GM21737 (cell line): ENCODE data around the gene PINK1.

ENCODE experiments used
- ATAC-seq: cut with Tn5 transposase; IDR thresholded peaks from one replicate; pipeline ENCODE4 v1.9.1; 2021; ENCODE audit warnings: mild to moderate bottlenecking, moderate library complexity; ENCODE audit not compliant: unreplicated experiment

Gene PINK1

GRCh38 chr1:20641975-20642374 lies 8.7 kb downstream of the PINK1 start:
- ATAC-seq = no peak

DNA sequence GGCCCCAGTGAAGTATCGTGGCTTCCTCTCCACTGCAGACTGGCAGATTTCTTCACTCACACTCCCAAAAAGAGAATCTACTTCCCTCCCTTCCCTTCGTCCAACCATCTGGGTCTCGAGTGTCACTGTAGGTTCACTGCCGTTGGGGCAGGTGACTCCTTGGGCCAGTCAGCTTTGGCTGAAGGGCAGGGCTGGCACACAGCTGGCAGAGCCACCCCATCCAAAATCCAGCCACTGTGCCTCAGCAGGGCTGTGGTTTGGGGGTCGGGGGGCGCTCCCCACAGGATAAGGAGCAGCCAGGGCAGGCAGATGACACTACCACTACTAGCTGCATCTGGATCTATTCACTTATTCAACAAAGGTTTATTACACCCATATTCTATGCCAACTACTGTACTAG lies 9.8 kb downstream of the PINK1 start:
- ATAC-seq = no peak

DNA sequence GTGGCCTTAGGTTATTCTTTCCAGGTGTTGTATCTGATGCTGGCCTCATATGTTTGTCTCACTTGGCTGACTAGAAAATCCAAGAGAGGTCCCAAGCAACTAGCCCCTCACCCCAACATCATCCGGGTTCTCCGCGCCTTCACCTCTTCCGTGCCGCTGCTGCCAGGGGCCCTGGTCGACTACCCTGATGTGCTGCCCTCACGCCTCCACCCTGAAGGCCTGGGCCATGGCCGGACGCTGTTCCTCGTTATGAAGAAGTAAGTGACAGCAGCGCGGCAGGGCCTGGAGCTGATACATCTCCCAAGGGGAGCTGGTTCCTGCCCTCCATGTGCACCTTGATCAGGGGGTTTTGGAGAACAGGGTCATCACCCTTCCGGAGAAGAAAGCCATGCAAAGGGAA lies 11.2 kb downstream of the PINK1 start:
- ATAC-seq = no peak

- no peak for ATAC-seq
Measured at GRCh38 chr1:20645414-20645813, 12.2 kb downstream of the PINK1 start.

GRCh38 chr1:20648438-20648837 lies 15.2 kb downstream of the PINK1 start:
- no peak for ATAC-seq

DNA sequence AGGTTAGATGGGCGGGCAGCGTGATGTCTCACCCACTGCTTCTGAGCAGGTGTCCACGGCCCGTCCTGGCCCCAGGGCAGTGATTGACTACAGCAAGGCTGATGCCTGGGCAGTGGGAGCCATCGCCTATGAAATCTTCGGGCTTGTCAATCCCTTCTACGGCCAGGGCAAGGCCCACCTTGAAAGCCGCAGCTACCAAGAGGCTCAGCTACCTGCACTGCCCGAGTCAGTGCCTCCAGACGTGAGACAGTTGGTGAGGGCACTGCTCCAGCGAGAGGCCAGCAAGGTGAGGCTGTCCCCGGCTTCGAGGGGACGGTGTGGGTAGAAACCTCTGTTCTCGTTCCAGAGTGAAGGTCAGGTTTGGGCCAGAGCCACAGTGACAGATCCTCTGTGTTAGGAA lies 15.7 kb downstream of the PINK1 start:
- ATAC-seq = no peak

GRCh38 chr1:20652300-20652699 lies 19.0 kb downstream of the PINK1 start:
- ATAC-seq = no peak

GRCh38 chr1:20654104-20654690 lies 20.9 kb downstream of the PINK1 start:
- no peak for ATAC-seq

- ATAC-seq = no peak
Measured at GRCh38 chr1:20657024-20657423, 23.8 kb downstream of the PINK1 start.

- no peak for ATAC-seq
Measured at GRCh38 chr1:20658166-20658915, 25.1 kb downstream of the PINK1 start.

DNA sequence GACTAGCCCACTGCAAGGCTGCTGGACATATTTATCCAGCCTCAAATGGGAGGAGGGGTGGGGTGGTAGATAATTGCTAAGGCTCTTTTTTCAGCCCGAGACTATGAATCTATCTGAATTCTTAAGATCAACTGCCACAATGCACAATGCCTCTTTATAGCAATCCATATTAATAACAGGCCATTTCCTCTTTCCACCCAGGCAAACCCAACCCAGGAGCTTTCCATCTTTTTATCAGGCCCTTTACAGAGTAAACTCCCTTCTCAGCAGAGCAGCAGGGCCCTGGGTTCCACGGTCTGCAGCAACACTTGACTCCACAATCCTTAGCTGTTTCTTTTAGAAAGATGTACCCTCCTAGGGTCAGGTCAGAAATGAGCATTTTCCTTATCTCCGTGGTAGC lies 27.1 kb downstream of the PINK1 start:
- no peak for ATAC-seq

- ATAC-seq = no peak
Measured at GRCh38 chr1:20660847-20661206, 27.6 kb downstream of the PINK1 start.

DNA sequence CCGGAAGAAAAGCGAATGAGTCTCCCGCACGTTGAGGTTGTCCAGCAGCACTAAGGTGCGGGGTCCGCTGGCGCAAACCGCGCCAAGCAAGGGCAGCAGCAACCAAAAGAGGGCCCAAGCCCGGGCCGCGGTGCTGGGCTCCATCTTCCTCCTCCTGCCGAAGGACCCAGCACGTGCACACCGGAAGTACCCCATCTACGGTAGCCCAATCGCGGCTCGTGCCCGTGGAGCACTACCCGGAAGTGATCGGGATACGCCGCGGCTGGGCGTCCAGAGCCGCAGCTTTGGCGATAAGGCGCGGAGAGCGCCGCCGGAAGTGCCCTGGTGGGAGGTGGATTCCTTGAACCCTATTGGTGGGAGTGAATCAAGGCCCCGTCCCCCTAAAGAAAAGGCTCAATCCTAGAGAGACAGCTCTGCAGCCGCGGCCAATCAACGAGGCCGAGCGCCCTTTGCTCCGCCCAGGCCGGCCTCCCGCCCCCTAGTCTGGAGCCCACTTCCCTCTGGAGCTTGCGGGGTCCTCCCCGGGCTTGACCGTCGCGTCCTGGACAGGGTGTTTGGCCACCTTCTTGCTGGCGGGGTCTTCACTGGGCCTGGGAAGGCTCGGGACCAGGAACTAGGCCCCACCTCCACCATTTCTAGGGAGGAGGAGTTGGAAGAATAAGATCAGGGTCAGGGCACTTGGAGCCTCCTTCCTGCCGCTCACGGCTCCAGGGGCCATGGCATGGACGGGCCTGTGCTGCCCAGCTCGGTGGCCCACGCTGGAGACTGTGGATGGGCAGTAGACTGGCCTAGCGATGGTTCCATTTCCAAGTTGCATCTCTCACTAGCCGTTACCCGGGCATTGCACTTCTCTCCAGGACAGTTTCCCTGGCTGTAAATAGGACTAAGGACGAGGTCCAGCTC lies 28.2 kb downstream of the PINK1 start, which contains the start of gene DDOST:
TSS of gene DDOST (minus strand) at position 163 of the 903 bp plus-strand sequence. CDS start at position 144, 19 bp downstream.
- ATAC-seq = peak; percentile 93

DNA sequence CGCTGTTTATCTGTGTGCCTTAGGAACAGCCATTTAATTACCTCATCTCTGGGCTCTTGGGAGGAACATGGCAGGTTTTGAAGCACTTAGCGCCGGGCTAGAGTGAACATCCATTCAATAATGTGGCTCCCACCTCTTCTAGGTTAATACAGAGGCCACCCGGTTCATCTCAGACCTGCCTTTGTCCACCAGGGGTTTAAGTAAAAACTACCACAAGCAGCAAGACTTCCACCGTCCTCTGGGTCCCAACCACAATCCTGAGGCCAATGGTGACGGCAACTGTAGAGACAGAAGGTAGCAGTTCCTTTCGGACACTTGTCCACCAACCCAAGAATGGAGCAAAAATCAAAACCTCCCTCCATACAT lies 28.8 kb downstream of the PINK1 start:
- ATAC-seq = no peak

DNA sequence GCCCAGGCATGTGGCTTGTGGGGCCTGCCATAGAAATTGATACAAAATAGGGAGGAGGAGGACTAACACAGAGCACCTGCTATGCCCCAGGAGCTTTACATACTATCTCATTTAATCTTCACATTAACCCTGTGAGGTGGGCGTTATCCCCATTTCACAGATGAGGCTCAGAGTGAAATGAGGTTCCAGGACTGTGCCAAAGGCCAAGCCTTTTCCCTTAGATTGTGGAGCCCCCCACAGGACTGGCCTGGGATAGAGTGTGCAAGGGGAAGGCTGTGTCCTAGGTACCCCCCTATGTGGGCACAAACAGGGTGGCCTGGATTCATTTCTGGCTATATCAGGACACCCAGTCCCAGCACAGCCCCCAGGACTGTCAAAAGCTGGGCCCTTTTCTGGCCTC lies 30.1 kb downstream of the PINK1 start:
- no peak for ATAC-seq

DNA sequence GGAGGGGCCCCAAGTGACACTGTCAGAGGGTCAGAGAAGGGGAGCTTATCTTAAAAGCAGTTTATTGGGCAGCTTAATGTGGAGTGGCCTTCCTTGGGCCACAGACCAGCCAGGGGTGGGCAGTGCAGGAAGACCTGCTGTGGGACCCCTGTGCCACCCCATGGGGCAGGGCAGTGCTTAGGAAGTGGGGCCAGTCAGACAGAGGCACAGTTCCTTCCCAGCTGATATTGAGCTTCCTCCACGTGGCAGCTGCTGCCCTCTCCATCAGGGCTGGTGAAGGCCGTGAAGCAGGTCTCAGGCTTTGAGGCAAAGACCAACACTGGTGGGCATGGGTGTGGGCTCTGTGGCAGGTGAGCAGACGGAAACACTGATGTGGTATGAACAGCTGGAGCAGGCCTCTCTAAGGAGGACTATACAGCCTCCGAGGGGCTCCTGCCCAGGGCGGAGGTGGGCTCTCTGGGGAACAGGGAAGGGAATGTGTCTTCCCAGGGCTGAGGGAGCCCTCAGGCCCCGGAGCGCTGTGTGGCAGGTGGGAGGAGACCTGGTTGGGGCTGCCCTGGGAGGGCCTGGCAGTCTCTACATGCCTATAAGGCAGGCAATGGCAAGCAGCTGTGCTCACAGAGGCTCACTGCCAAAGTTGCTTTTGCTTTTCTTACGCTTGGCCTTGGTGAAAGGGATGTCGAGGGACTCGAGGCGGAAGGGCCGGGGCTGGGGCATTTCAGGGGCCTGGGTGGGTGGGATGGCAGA lies 30.9 kb downstream of the PINK1 start:
- no peak for ATAC-seq

DNA sequence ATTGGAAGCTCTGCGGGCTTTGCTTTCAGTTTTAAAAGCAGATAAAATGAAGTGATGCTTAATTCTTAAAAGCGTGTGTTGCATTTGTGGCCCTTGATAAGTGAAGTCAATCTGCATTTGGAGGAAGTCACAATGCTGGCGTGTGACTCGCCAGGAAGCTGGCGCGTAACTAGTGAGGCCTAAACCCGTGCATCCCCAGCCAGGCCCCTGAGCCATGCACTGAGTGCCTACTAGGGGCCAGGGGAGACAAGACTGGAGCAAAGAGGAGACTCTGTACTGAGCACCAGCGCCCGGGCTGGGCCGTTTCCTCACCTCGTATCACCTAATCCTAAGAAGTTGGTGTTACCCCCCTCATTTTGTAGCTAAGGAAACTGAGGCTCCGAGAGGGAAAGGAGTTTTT lies 32.5 kb downstream of the PINK1 start:
- ATAC-seq = no peak

DNA sequence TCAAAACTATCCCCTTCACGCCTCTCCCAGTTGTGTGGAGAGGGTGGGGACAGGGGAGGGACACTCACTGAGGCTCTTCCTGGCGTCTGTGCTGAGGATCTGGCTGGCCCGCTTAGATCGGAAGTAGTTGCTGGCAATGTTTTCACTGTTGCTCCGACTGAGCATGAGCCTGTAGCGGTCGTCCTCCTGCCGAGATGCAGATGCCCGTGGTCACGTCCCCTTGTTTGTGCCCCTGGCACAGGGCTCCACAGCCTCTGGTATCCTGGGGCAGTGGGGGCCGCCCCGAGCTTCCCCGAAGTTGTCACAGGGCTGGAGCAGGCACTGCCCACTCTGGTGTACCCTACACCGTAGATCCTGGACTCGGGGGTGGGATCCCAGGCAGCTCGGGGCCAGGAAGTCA lies 32.9 kb downstream of the PINK1 start:
- no peak for ATAC-seq

DNA sequence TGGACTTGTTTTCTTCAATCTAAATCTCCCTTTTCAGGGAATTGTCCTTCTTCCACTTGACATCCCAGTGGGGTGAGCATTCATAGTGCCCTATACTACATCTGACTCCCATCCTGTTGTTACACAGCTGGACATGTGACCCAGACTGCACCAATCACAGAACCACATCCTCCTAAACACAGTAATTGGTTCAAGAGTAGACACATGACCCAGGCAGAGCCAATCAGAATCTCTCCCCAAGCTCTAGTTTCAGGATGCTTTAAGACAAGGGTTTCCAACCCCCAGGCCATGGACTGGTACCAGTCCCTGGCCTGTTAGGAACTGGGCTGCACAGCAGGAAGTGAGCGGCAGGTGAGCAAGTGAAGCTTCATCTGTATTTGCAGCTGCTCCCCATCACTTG lies 33.5 kb downstream of the PINK1 start:
- ATAC-seq = no peak

DNA sequence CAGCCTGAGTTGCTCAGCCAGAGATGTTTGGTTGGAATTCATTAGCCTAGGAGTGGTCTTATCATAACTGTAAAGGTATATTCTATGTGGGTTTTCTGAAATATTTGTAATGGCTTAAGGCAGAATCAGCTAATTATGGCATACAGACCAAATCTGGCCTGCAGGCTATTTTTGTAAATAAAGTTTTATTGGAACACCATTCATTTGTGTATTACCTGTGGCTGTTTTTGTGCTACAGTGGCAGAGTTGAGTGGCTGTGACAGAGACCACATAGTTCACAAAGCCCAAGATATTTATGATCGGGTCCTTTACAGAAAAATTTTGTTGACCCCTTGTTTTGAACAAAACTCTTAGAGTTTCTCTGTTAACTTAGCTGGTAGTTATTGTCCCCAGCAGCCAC lies 35.3 kb downstream of the PINK1 start:
- ATAC-seq = no peak

DNA sequence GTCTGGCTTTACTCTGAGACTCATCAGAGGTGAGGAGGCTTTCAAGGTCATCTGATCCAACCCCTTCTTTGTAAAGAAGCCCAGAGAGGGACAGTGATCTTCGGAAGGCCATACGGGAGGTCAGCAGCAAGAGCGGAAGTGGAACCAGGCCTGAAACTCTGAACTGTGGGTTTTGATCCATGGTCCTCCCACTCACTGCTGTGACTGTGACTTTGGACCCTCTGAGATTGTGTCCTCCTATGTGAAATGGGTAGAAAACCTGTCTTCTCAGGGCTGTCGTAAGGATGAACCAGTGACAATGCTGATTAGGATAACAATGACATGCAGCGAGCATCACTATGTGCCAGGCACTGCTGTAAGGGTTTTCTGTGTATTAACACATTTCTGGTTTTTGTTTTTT lies 37.7 kb downstream of the PINK1 start:
- ATAC-seq = no peak
